ACC112 (cell line): ENCODE results near the gene FAM186B.
"Not testable (repeated sequence)": the region's sequence is repeated elsewhere in the genome, so short reads cannot be mapped to it uniquely, and the experiment has no call there.

Experiments used
- H2AFZ ChIP-seq: fragments of 200-600 bp; sonication (generic); one replicate; pipeline ENCODE4 v1.6.0; 2017; ENCODE audit warnings: antibody characterized with exemption, low read length; ENCODE audit not compliant: unreplicated experiment
- H3K27ac ChIP-seq: fragments of 200-600 bp; sonication (generic); 2 replicates; pipeline ENCODE4 v1.5.1; 2014; ENCODE audit warnings: low read depth, mild to moderate bottlenecking, antibody characterized with exemption, low read length, moderate library complexity
- H3K27me3 ChIP-seq: fragments of 200-600 bp; sonication (generic); 2 replicates; pipeline ENCODE4 v1.6.1; 2014; ENCODE audit warnings: mild to moderate bottlenecking, antibody characterized with exemption, low read length, moderate library complexity, mixed read lengths; ENCODE audit not compliant: insufficient read depth
- H3K36me3 ChIP-seq: fragments of 200-600 bp; sonication (generic); 2 replicates; pipeline ENCODE4 v1.6.1; 2016; ENCODE audit warnings: mild to moderate bottlenecking, antibody characterized with exemption, low read length, moderate library complexity, mixed read lengths; ENCODE audit not compliant: insufficient read depth
- H3K4me1 ChIP-seq: fragments of 200-600 bp; sonication (generic); one replicate; pipeline ENCODE4 v1.6.1; 2016; ENCODE audit warnings: low read length, mixed read lengths; ENCODE audit not compliant: insufficient read depth, unreplicated experiment, control insufficient read depth
- H3K4me3 ChIP-seq: fragments of 200-600 bp; sonication (generic); 2 replicates; pipeline ENCODE4 v1.5.1; 2014; ENCODE audit warnings: mild to moderate bottlenecking, low read depth, low read length
- H3K79me2 ChIP-seq: fragments of 200-600 bp; sonication (generic); one replicate; pipeline ENCODE4 v1.6.0; 2016; ENCODE audit warnings: low read length; ENCODE audit not compliant: control insufficient read depth, unreplicated experiment, insufficient read depth

The FAM186B gene, protein sequence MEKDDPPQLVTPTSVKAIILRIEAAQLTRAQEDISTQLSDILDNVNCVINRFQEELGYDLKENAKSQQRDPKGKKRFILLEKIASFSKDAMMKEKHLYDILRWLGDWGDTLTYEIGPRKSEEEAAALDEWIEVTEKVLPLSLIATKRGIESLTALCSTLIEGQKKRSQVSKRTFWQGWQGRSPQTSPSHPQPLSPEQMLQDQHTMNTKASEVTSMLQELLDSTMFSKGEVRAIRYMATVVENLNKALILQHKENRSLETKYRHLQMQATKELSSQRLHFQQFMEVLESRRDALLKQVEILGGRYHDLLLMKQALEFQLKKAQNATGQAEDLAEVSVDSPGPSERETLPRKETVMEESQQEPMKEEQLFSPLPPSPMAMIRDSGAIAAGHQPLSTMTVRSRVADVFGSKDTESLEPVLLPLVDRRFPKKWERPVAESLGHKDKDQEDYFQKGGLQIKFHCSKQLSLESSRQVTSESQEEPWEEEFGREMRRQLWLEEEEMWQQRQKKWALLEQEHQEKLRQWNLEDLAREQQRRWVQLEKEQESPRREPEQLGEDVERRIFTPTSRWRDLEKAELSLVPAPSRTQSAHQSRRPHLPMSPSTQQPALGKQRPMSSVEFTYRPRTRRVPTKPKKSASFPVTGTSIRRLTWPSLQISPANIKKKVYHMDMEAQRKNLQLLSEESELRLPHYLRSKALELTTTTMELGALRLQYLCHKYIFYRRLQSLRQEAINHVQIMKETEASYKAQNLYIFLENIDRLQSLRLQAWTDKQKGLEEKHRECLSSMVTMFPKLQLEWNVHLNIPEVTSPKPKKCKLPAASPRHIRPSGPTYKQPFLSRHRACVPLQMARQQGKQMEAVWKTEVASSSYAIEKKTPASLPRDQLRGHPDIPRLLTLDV

GRCh38 chr12:49605539-49605938 is at the start of gene FAM186B:
Gene FAM186B (minus strand): TSS chr12:49605639. CDS start chr12:49605477, 162 bp downstream.
- not testable (repeated sequence) for H3K4me3 ChIP-seq, H3K36me3 ChIP-seq, H3K79me2 ChIP-seq

GRCh38 chr12:49654715-49655114 is 49.3 kb upstream of the FAM186B start:
- Histone ChIP-seq H3K4me1 (no peaks in the 10 kb centered on the region), H3K36me3 (no peaks in the 10 kb centered on the region), H3K27me3 (no peaks in the 10 kb centered on the region), H3K4me3 (no peak overlapping the region), H2AFZ (no peak overlapping the region), H3K27ac (no peak overlapping the region), H3K79me2 (no peaks in the 10 kb centered on the region)

More at GRCh38 chr12:49605539-49605938, at the start of gene FAM186B:
- H2AFZ ChIP-seq, H3K27me3 ChIP-seq, H3K27ac ChIP-seq, H3K4me1 ChIP-seq: not testable (repeated sequence)

- Histone ChIP-seq H2AFZ (no peak overlapping the region), H3K4me1 (no peaks in the 10 kb centered on the region), H3K4me3 (no peak overlapping the region), H3K27ac (no peak overlapping the region), H3K79me2 (no peaks in the 10 kb centered on the region), H3K36me3 (no peaks in the 10 kb centered on the region), H3K27me3 (no peaks in the 10 kb centered on the region)
Measured at GRCh38 chr12:49652921-49653520, 47.6 kb upstream of the FAM186B start.

DNA sequence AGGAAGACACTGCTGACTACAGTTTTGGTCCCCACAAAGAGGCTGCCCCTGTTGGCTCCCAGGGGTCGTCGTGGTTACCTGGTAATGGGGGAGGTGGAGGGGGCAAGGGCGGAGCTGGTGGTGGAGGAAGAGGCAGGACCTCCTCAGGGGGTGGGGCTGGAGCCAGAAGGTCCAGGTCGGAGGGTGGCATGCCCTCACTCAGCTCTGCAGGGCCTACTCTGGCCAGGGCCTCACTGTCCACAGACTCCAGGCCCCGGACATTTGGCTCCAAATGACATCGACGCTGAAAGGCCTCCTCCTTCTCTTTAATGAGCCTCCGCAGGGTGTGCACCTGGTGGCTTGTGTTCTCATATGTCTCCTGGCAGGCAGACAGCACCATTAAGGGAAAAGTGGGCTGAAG is 46.4 kb upstream of the FAM186B start:
- no peak overlapping the region for H3K4me3 ChIP-seq
- no peak overlapping the region for H3K27ac ChIP-seq
- no peaks in the 10 kb centered on the region for H3K4me1 ChIP-seq
- no peaks in the 10 kb centered on the region for H3K27me3 ChIP-seq
- no peaks in the 10 kb centered on the region for H3K79me2 ChIP-seq
- no peaks in the 10 kb centered on the region for H3K36me3 ChIP-seq
- no peak overlapping the region for H2AFZ ChIP-seq

DNA sequence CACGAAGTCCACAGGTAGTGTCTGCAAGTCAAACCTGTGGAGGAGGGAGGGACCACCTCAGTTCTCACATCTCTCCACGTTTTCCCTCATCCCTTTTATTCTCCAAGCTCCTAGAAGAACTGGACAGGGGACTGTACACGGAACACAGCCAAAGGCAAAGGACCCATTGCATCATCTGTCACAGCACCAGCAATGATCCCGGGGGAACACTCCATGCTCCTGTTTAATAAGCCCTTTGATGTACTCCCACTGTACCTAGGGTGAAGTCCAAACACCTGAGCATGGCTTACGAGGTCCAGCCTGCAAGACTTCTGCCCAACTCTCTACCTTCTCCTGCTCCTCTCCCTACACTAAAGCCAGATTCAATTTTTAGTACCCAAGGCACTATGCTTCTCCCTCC is 44.5 kb upstream of the FAM186B start:
- no peaks in the 10 kb centered on the region for H3K4me1 ChIP-seq
- H3K27me3 ChIP-seq: no peaks in the 10 kb centered on the region
- H3K36me3 ChIP-seq: no peaks in the 10 kb centered on the region
- no peak overlapping the region for H2AFZ ChIP-seq
- H3K27ac ChIP-seq: no peak overlapping the region
- H3K4me3 ChIP-seq: no peak overlapping the region
- no peaks in the 10 kb centered on the region for H3K79me2 ChIP-seq

DNA sequence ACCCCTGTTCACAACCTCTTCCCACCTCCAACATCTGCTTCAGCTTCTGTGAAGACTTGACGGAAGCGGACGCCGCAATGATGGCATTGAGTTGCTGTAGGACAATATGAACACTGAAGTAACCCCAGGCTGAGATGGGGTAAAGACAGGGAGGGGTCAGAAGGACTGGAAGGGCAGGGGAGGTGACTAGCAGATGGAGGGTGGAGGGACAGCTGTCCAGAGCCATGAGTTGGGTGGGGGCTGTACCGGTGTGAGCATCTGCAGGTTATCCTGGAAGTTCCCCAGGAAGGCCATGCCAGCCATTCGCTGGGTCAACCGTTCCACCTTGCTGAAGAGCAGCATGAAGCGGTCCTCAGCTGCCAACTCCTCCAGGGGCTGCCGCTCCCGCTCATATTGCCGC is 44.0 kb upstream of the FAM186B start:
- Histone ChIP-seq H3K27ac (no peak overlapping the region), H2AFZ (no peak overlapping the region), H3K4me1 (no peaks in the 10 kb centered on the region), H3K4me3 (no peak overlapping the region), H3K79me2 (no peaks in the 10 kb centered on the region), H3K27me3 (no peaks in the 10 kb centered on the region), H3K36me3 (no peaks in the 10 kb centered on the region)

GRCh38 chr12:49648712-49649003 is 43.2 kb upstream of the FAM186B start:
- Histone ChIP-seq H3K4me1 (no peaks in the 10 kb centered on the region), H2AFZ (no peak overlapping the region), H3K36me3 (no peaks in the 10 kb centered on the region), H3K27ac (no peak overlapping the region), H3K79me2 (no peaks in the 10 kb centered on the region), H3K4me3 (no peak overlapping the region), H3K27me3 (no peaks in the 10 kb centered on the region)

- Histone ChIP-seq H3K4me1 (no peaks in the 10 kb centered on the region), H3K4me3 (no peak overlapping the region), H3K27me3 (no peaks in the 10 kb centered on the region), H2AFZ (no peak overlapping the region), H3K36me3 (no peaks in the 10 kb centered on the region), H3K27ac (no peak overlapping the region), H3K79me2 (no peaks in the 10 kb centered on the region)
Measured at GRCh38 chr12:49647827-49648711, 42.6 kb upstream of the FAM186B start.

GRCh38 chr12:49646871-49647654 is 41.6 kb upstream of the FAM186B start:
- H2AFZ ChIP-seq: no peak overlapping the region
- no peak overlapping the region for H3K27ac ChIP-seq
- no peaks in the 10 kb centered on the region for H3K36me3 ChIP-seq

More at GRCh38 chr12:49646871-49647654, 41.6 kb upstream of the FAM186B start:
- no peaks in the 10 kb centered on the region for H3K79me2 ChIP-seq
- no peaks in the 10 kb centered on the region for H3K4me1 ChIP-seq
- H3K4me3 ChIP-seq: no peak overlapping the region
- no peaks in the 10 kb centered on the region for H3K27me3 ChIP-seq
